Astrocyte (in vitro differentiated cells and primary cell): ENCODE measurements around the gene IQCE.

Source experiments
- EZH2 ChIP-seq: IDR thresholded peaks from 2 replicates; pipeline ENCODE4 v1.6.1; 2012; ENCODE audit warnings: mild to moderate bottlenecking, low read length, inconsistent platforms; ENCODE audit not compliant: insufficient read depth
- TF ChIP-seq, protein P1 (sequence below): IDR thresholded peaks from 2 replicates; pipeline ENCODE4 v1.5.1; 2011; ENCODE audit warnings: low read depth, mild to moderate bottlenecking, inconsistent platforms, low read length, moderate library complexity; ENCODE audit not compliant: insufficient read depth

DNA sequence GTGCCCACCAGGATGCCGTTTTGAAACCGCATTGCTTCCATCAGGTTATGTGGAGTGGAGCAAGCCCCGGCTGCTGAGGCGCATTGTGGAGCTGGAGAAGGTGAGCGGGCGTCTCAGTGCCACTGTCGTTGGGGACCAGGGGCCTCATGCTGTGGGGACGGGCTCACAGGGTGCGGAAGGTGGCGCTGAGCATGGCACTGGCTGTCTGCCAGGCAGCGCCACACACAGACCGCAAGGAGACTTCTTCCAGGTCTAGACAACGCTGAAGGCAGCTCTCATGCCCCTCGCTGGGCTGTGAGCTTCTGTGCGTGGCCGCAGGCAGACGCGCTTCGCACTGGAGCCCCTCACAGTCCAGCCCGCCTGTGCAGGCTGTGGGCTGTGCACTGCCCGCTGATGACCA lies 29.0 kb downstream of the IQCE start:
- TF ChIP-seq, protein P1, sequence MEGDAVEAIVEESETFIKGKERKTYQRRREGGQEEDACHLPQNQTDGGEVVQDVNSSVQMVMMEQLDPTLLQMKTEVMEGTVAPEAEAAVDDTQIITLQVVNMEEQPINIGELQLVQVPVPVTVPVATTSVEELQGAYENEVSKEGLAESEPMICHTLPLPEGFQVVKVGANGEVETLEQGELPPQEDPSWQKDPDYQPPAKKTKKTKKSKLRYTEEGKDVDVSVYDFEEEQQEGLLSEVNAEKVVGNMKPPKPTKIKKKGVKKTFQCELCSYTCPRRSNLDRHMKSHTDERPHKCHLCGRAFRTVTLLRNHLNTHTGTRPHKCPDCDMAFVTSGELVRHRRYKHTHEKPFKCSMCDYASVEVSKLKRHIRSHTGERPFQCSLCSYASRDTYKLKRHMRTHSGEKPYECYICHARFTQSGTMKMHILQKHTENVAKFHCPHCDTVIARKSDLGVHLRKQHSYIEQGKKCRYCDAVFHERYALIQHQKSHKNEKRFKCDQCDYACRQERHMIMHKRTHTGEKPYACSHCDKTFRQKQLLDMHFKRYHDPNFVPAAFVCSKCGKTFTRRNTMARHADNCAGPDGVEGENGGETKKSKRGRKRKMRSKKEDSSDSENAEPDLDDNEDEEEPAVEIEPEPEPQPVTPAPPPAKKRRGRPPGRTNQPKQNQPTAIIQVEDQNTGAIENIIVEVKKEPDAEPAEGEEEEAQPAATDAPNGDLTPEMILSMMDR = no peak
- TF ChIP-seq EZH2 = no peak
